ENCODE data around the gene C9orf78.

Gene C9orf78

GRCh38 chr9:129867136-129868022 lies 32.3 kb upstream of the C9orf78 start:
- DNase-seq, result peak in 1 of 5 donors; percentile 40

GRCh38 chr9:129866394-129867135 lies 31.5 kb upstream of the C9orf78 start:
- peak in 4 of 5 donors; percentile 49 to 71 (median 56) for DNase-seq

- DNase-seq, result no peak
Measured at GRCh38 chr9:129865668-129866320, 30.7 kb upstream of the C9orf78 start.

- peak in 1 of 5 donors; percentile 82 for DNase-seq
Measured at GRCh38 chr9:129864991-129865647, 30.0 kb upstream of the C9orf78 start.

GRCh38 chr9:129863059-129863690 lies 28.1 kb upstream of the C9orf78 start:
- peak in 4 of 5 donors; percentile 52 to 91 (median 56) for DNase-seq

- DNase-seq, result no peak
Measured at GRCh38 chr9:129861447-129861827, 26.4 kb upstream of the C9orf78 start.

GRCh38 chr9:129860653-129861446 lies 25.8 kb upstream of the C9orf78 start:
- peak in 1 of 5 donors; percentile 44 for DNase-seq

GRCh38 chr9:129858167-129858962 lies 23.3 kb upstream of the C9orf78 start:
- no peak for DNase-seq

- DNase-seq, result no peak
Measured at GRCh38 chr9:129857207-129857606, 22.1 kb upstream of the C9orf78 start.

- no peak for DNase-seq
Measured at GRCh38 chr9:129854588-129855110, 19.6 kb upstream of the C9orf78 start.

GRCh38 chr9:129853614-129854013 lies 18.5 kb upstream of the C9orf78 start:
- no peak for DNase-seq

GRCh38 chr9:129852579-129852978 lies 17.5 kb upstream of the C9orf78 start:
- no peak for DNase-seq

GRCh38 chr9:129851821-129852220 lies 16.7 kb upstream of the C9orf78 start:
- DNase-seq, result no peak

- DNase-seq, result no peak
Measured at GRCh38 chr9:129850821-129851550, 15.9 kb upstream of the C9orf78 start.

- DNase-seq, result no peak
Measured at GRCh38 chr9:129849901-129850300, 14.8 kb upstream of the C9orf78 start.

- DNase-seq, result no peak
Measured at GRCh38 chr9:129848712-129849441, 13.8 kb upstream of the C9orf78 start.

GRCh38 chr9:129845373-129845772 lies 10.3 kb upstream of the C9orf78 start:
- DNase-seq, result no peak

- DNase-seq, result no peak
Measured at GRCh38 chr9:129841071-129841470, 6.0 kb upstream of the C9orf78 start.

GRCh38 chr9:129840034-129840433 lies 5.0 kb upstream of the C9orf78 start:
- DNase-seq, result no peak

Data from T-helper 1 cell (primary cell).